Neural crest cell (in vitro differentiated cells): ENCODE measurements around the gene RYR2. TPM values are rescaled to one million over a fixed set of nuclear protein-coding genes. Genes with fewer than 3 reads are reported as not detected.

Experiments used
- DNase-seq: peaks from one replicate; pipeline ENCODE4 v3.0.0; 2021; ENCODE audit warnings: low read depth, mixed read lengths, low spot score
- H3K27ac Mint-ChIP-seq: one replicate; pipeline ENCODE4 v1.8.0; 2021; ENCODE audit warnings: mild to moderate bottlenecking, mixed read lengths; ENCODE audit not compliant: unreplicated experiment
- H3K27me3 Mint-ChIP-seq: 2 replicates; pipeline ENCODE4 v1.8.0; 2021; ENCODE audit warnings: low read depth, mild to moderate bottlenecking, mixed read lengths
- H3K36me3 Mint-ChIP-seq: 2 replicates; pipeline ENCODE4 v1.8.0; 2021; ENCODE audit warnings: low read depth, mild to moderate bottlenecking, mixed read lengths
- H3K4me1 Mint-ChIP-seq: 2 replicates; pipeline ENCODE4 v1.8.0; 2021; ENCODE audit warnings: mixed read lengths
- H3K4me3 Mint-ChIP-seq: one replicate; pipeline ENCODE4 v1.8.0; 2021; ENCODE audit warnings: mild to moderate bottlenecking, mixed read lengths
- H3K9me3 Mint-ChIP-seq: 2 replicates; pipeline ENCODE4 v1.8.0; 2021; ENCODE audit warnings: mixed read lengths
- CTCF ChIP-seq: fragments of 200-600 bp; sonication (generic); conservative IDR thresholded peaks from 2 replicates; pipeline ENCODE4 v1.5.0; 2021; ENCODE audit warnings: antibody characterized with exemption, mild to moderate bottlenecking
- total RNA-seq: library from RNA; stranded (reverse); gene quantifications from 2 replicates; pipeline ENCODE4 v1.2.1, GENCODE V29; 2021

Gene RYR2
- total RNA-seq, 1 donor from 2014 or later = 0.07 TPM

GRCh38 chr1:236998546-236998945 is 43.4 kb upstream of the RYR2 start:
- H3K27ac Mint-ChIP-seq = no peak overlapping the region
- no peaks in the 10 kb centered on the region for H3K36me3 Mint-ChIP-seq
- no peak for TF ChIP-seq CTCF
- peaks cover 6% of the 10 kb centered on the region for H3K27me3 Mint-ChIP-seq
- no peaks in the 10 kb centered on the region for H3K4me1 Mint-ChIP-seq
- no peaks in the 10 kb centered on the region for H3K9me3 Mint-ChIP-seq
- H3K4me3 Mint-ChIP-seq = no peak overlapping the region
- no peak for DNase-seq

GRCh38 chr1:237000191-237000590 is 41.8 kb upstream of the RYR2 start:
- Mint-ChIP-seq H3K9me3 (no peaks in the 10 kb centered on the region), H3K36me3 (no peaks in the 10 kb centered on the region), H3K4me1 (no peaks in the 10 kb centered on the region), H3K27ac (no peak overlapping the region), H3K4me3 (no peak overlapping the region), H3K27me3 (peaks cover 7% of the 10 kb centered on the region)
- TF ChIP-seq CTCF = no peak
- no peak for DNase-seq

- no peak overlapping the region for H3K27ac Mint-ChIP-seq
- DNase-seq = no peak
- no peaks in the 10 kb centered on the region for H3K9me3 Mint-ChIP-seq
- H3K4me3 Mint-ChIP-seq = no peak overlapping the region
- no peaks in the 10 kb centered on the region for H3K36me3 Mint-ChIP-seq
- TF ChIP-seq CTCF = no peak
- peaks cover 7% of the 10 kb centered on the region for H3K27me3 Mint-ChIP-seq
- no peaks in the 10 kb centered on the region for H3K4me1 Mint-ChIP-seq
These were observed 38.5 kb upstream of the RYR2 start for GRCh38 chr1:237003516-237003915.

GRCh38 chr1:237004116-237004515 is 37.9 kb upstream of the RYR2 start, which contains the start of gene MT1HL1:
Gene MT1HL1, minus strand, starts transcription at chr1:237004441. Its CDS starts 69 bp downstream, at chr1:237004372.
- DNase-seq = no peak
- no peak for TF ChIP-seq CTCF
- H3K36me3 Mint-ChIP-seq = no peaks in the 10 kb centered on the region
- no peak within 1 kb of the TSS for H3K27ac Mint-ChIP-seq
- H3K4me1 Mint-ChIP-seq = no peaks in the 10 kb centered on the region
- no peaks in the 10 kb centered on the region for H3K9me3 Mint-ChIP-seq
- H3K27me3 Mint-ChIP-seq = peaks cover 7% of the 10 kb centered on the region
- no peak within 1 kb of the TSS for H3K4me3 Mint-ChIP-seq

GRCh38 chr1:237005674-237006073 is 36.3 kb upstream of the RYR2 start:
- no peak for DNase-seq
- no peak overlapping the region for H3K27ac Mint-ChIP-seq
- no peak overlapping the region for H3K4me3 Mint-ChIP-seq
- no peak for TF ChIP-seq CTCF
- H3K9me3 Mint-ChIP-seq = no peaks in the 10 kb centered on the region
- no peaks in the 10 kb centered on the region for H3K4me1 Mint-ChIP-seq
- peaks cover 7% of the 10 kb centered on the region for H3K27me3 Mint-ChIP-seq
- no peaks in the 10 kb centered on the region for H3K36me3 Mint-ChIP-seq
